Hematopoietic multipotent progenitor cell treated with erythropoietin and hydrocortisone succinate and interleukin-3 and kit ligand, for 8 days (in vitro differentiated cells): ENCODE data around the gene SEZ6L.

Source experiments
- DNase-seq: peaks from one replicate; pipeline ENCODE4 v3.0.0-alpha.2; 2015

The SEZ6L gene

GRCh38 chr22:26185190-26185589 is 15.9 kb downstream of the SEZ6L start:
- no peak for DNase-seq

GRCh38 chr22:26188341-26188740 is 19.1 kb downstream of the SEZ6L start:
- no peak for DNase-seq

- no peak for DNase-seq
Observed at GRCh38 chr22:26194313-26194712, 25.1 kb downstream of the SEZ6L start.

GRCh38 chr22:26194877-26195276 is 25.6 kb downstream of the SEZ6L start:
- DNase-seq, result no peak

- no peak for DNase-seq
Observed at GRCh38 chr22:26196657-26197056, 27.4 kb downstream of the SEZ6L start.

GRCh38 chr22:26197425-26197824 is 28.2 kb downstream of the SEZ6L start:
- no peak for DNase-seq

GRCh38 chr22:26199665-26200064 is 30.4 kb downstream of the SEZ6L start:
- no peak for DNase-seq

- DNase-seq, result no peak
Observed at GRCh38 chr22:26202280-26202924, 33.1 kb downstream of the SEZ6L start.

GRCh38 chr22:26205494-26205893 is 36.2 kb downstream of the SEZ6L start:
- no peak for DNase-seq

GRCh38 chr22:26210334-26210733 is 41.1 kb downstream of the SEZ6L start:
- no peak for DNase-seq

- DNase-seq, result no peak
Observed at GRCh38 chr22:26213826-26214225, 44.6 kb downstream of the SEZ6L start.

- no peak for DNase-seq
Observed at GRCh38 chr22:26214466-26214865, 45.2 kb downstream of the SEZ6L start.

- no peak for DNase-seq
Observed at GRCh38 chr22:26215736-26216135, 46.5 kb downstream of the SEZ6L start.

- no peak for DNase-seq
Observed at GRCh38 chr22:26225207-26225606, 55.9 kb downstream of the SEZ6L start.

- no peak for DNase-seq
Observed at GRCh38 chr22:26226538-26227297, 57.5 kb downstream of the SEZ6L start.

GRCh38 chr22:26229910-26230309 is 60.6 kb downstream of the SEZ6L start:
- no peak for DNase-seq

GRCh38 chr22:26234296-26234695 is 65.0 kb downstream of the SEZ6L start:
- DNase-seq, result no peak

GRCh38 chr22:26235792-26236487 is 66.7 kb downstream of the SEZ6L start:
- no peak for DNase-seq

- DNase-seq, result no peak
Observed at GRCh38 chr22:26236991-26237390, 67.7 kb downstream of the SEZ6L start.

GRCh38 chr22:26238596-26238995 is 69.3 kb downstream of the SEZ6L start:
- DNase-seq, result no peak

GRCh38 chr22:26239581-26239980 is 70.3 kb downstream of the SEZ6L start:
- no peak for DNase-seq

GRCh38 chr22:26241361-26241760 is 72.1 kb downstream of the SEZ6L start:
- DNase-seq, result no peak

GRCh38 chr22:26245001-26245400 is 75.7 kb downstream of the SEZ6L start:
- DNase-seq, result no peak

- DNase-seq, result no peak
Observed at GRCh38 chr22:26246552-26246951, 77.3 kb downstream of the SEZ6L start.
